IPS-18a (cell line): ENCODE data around the gene DISP2.

Source experiments
- H3K27ac ChIP-seq: one replicate; pipeline ENCODE4 v1.5.1; 2013; ENCODE audit warnings: low read length
- H3K27me3 ChIP-seq: one replicate; pipeline ENCODE4 v1.6.1; 2013; ENCODE audit warnings: mild to moderate bottlenecking, low read length; ENCODE audit not compliant: control insufficient read depth, insufficient read depth
- H3K36me3 ChIP-seq: one replicate; pipeline ENCODE4 v1.6.1; 2013; ENCODE audit warnings: low read depth, low read length; ENCODE audit not compliant: control insufficient read depth
- H3K4me1 ChIP-seq: one replicate; pipeline ENCODE4 v1.6.1; 2013; ENCODE audit warnings: low read depth, low read length; ENCODE audit not compliant: control insufficient read depth
- H3K4me3 ChIP-seq: one replicate; pipeline ENCODE4 v1.5.1; 2013; ENCODE audit warnings: low read length
- H3K9ac ChIP-seq: one replicate; pipeline ENCODE4 v1.6.1; 2013; ENCODE audit warnings: mild to moderate bottlenecking, low read length, moderate library complexity
- H3K9me3 ChIP-seq: one replicate; pipeline ENCODE4 v1.6.1; 2013; ENCODE audit warnings: low read depth, low read length; ENCODE audit not compliant: control insufficient read depth

DISP2 gene

DNA sequence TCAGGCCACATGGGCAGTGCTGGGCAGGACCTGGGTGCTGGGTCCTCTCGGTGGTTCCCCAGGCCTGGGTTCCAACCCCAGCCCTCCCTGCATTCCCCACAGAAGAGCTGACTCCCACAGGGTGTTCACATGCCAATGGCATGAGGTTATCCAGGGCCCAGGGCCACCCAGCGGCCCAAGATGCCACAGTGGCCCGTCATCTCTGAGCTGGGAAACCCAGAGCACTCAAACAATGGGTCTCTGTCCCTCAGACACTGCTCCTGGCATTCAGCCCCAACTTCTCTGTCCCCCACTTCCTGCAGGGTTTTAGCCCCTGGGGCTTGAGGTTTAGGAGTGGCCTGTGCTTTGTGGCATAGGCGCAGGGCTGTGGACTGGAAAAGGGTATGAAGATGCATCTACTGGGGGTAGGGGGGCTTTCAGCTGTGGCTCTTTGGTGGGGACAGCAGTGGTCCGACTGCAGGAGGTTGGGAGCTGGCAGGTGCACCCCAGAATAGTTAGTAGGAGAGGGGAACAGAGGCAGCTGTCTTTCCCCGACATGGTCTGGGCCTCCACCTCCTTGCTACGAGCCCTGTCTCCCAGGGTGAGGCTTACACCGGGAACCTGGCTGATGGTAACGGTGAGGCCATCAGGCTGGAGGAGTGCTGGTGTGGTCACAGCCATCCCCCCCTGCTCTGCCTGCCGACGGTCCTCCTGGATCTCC, 18.9 kb upstream of the DISP2 start:
- Histone ChIP-seq H3K27me3 (peaks cover 6% of the 10 kb centered on the region), H3K9ac (no peak overlapping the region), H3K4me3 (no peak overlapping the region), H3K36me3 (no peaks in the 10 kb centered on the region), H3K9me3 (no peaks in the 10 kb centered on the region), H3K27ac (no peak overlapping the region), H3K4me1 (no peaks in the 10 kb centered on the region)

DNA sequence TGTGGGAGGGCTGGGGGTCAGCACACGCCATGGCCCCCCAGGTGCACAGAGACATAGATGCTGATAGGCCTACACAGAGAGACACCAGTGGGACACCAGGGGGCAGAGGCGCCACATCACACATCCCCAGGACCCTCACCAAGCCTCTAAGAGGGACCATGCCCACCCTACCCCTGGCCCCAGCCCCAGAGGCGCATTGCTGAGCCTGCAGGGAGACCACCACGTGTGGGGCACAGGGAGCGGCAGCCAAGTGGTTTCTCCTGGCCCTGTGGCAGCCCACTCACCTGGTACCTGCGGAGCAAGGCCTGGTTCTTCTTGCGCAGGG, 18.4 kb upstream of the DISP2 start:
- Histone ChIP-seq H3K9me3 (no peaks in the 10 kb centered on the region), H3K27ac (no peak overlapping the region), H3K36me3 (no peaks in the 10 kb centered on the region), H3K4me1 (no peaks in the 10 kb centered on the region), H3K9ac (no peak overlapping the region), H3K27me3 (peaks cover 6% of the 10 kb centered on the region), H3K4me3 (no peak overlapping the region)

DNA sequence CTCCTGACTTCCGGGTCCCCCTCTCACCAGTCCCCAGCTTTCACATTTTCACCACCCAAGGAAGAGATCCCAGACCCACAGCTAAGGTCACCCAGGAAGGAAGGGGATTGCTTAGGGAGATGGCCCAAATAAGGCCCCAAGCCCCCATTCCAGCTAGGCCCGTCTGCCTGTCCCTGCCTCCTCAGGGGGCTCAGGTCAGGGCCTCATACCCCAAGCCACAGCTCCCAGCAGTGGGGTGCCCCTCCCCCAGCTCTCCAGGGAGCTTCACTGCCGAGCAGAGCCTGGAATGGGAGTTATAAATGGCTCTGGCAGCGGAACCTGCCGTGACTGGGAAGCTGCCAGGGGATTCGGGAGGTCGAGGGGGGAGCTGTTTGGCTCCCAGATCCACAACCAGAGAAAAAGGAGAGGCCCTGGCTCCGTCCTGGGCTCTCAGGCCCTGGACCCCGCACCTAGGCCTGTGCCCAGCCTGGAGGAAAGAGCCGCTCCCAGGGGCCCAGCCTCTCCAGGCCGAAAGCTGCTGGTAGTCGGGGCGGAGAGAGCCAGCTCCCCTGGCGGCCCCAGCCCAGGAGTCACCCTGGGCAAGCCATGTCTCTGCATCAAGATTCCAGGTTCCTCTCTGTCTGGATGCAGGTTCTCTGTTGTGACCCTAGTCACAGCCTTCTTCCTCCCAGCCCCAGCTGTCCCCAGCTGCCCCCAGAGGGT, 17.8 kb upstream of the DISP2 start:
- no peak overlapping the region for H3K4me3 ChIP-seq
- H3K4me1 ChIP-seq: no peaks in the 10 kb centered on the region
- H3K9me3 ChIP-seq: no peaks in the 10 kb centered on the region
- H3K27me3 ChIP-seq: peaks cover 6% of the 10 kb centered on the region
- H3K36me3 ChIP-seq: no peaks in the 10 kb centered on the region
- no peak overlapping the region for H3K9ac ChIP-seq
- no peak overlapping the region for H3K27ac ChIP-seq

DNA sequence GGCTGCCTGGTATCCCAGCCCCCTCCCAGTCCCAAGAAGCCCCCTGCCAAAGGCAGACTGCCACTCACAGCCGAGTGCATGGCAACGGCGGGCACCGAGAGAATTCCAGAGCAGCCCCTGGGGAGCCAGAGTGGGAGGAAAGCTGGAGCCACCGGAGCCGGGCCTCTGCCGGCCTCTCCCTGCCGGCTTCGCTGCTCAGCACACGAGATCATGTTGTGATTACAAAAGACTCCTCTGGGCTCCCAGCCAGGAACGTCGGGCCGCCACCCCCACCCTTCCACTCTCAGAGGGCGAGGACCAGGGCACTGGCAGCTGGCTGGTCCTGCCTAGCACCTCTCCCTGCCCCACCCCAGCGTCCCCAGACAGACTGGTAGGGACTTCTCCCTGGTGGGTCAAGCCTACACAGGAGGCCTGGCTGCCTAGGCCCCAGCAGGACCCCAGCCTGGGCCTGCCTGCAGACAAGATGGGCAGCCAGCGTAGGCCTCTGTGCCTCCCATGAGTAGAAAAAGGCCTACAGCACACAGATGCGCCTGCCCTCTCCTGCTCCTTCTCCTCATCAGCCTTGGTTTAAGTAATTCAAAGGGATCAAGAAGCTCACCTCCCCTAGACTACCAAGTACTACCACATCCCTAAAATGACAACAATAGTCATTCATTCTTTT, 17.1 kb upstream of the DISP2 start, which contains the start of gene CCDC9B:
CCDC9B (minus strand) TSS at position 200 of the 661 bp plus-strand sequence; CDS start at position 80, 120 bp downstream.
- Histone ChIP-seq H3K9ac (no peak within 1 kb of the TSS), H3K4me3 (no peak within 1 kb of the TSS), H3K27ac (no peak within 1 kb of the TSS), H3K27me3 (peaks cover 6% of the 10 kb centered on the region), H3K36me3 (no peaks in the 10 kb centered on the region), H3K9me3 (no peaks in the 10 kb centered on the region), H3K4me1 (no peaks in the 10 kb centered on the region)

DNA sequence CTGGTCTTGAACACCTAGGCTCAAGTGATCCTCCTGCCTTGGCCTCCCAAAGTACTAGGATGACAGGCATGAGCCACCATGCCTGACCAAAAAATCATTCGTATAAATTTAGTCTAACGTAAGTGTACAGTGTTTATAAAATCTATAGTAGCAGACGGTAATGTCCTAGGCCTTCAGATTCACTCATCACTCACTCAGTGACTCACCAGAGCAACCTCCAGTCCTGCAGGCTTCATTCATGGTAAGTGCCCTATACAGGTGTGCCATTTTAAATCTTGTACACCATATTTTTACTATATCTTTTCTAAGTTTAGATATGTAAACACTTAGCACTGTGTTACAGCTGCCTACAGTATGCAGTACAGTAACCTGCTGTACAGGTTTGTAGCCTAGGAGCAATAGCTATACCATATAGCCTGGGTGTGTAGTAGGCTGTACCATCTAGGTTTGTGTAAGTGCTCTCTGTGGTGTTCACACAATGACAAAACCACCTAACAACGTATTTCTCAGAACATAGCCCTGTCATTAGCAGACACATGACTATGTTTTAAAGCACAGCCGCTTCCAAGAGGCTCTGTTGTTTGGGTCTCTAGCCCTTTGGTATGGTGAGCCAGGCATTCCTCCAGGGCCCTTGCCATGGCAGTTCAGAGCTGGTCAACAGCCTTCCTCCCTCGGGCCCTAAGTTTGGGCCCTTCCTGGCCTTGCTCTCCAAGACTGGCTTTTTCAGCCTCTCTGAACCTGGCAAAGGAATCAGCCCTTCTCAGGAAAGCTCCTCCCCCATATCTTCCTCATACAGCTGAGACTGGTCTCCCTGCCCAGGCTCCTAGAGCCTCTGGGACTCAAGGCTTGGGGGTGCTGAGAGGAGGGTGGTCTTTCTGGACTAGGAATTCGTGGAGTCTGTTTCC, 15.4 kb upstream of the DISP2 start:
- H3K36me3 ChIP-seq: no peaks in the 10 kb centered on the region
- no peak overlapping the region for H3K4me3 ChIP-seq
- no peak overlapping the region for H3K27ac ChIP-seq
- H3K9me3 ChIP-seq: no peaks in the 10 kb centered on the region
- H3K27me3 ChIP-seq: no peaks in the 10 kb centered on the region
- H3K9ac ChIP-seq: no peak overlapping the region
- H3K4me1 ChIP-seq: no peaks in the 10 kb centered on the region

DNA sequence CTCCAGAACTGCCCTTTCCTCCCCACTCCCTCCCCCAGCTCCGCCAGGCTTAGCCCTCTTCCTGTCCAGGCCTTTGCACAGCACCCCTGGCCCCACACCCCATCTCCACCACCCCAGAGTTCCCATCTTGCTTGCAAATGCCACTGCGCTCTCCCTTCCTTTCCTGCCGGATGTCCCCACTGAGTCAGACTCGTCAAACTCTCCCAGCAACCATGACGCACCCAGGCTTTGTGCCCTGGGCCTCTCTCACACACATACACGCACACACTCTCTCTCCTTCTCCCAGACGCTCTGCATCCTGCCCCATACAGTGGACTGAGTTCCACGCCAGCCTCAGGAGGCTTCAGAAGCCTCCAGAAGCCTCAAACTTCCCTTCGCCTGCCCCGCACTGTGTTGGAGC, 14.5 kb upstream of the DISP2 start:
- Histone ChIP-seq H3K9ac (no peak overlapping the region), H3K4me3 (no peak overlapping the region), H3K4me1 (no peaks in the 10 kb centered on the region), H3K27ac (no peak overlapping the region), H3K9me3 (no peaks in the 10 kb centered on the region), H3K27me3 (no peaks in the 10 kb centered on the region), H3K36me3 (no peaks in the 10 kb centered on the region)

DNA sequence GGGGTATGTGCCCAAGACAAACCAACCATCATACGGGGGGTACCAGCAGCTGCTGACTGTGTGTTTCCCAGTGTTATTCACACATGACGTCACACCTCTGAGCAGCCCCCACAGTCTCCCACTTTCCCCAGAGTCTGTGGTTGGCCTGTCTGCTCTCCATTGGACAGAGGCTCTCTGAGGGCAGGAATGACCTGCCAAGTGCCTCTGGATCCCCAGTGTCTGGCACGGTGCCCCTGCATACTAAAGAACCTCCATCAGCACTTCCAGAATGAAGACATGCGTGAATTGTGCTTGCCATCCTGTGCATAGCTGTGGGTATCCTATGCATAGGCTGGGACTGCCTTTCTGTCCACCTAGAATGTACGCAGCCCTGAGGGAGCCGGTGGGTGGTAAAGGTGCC, 13.8 kb upstream of the DISP2 start:
- Histone ChIP-seq H3K9me3 (no peaks in the 10 kb centered on the region), H3K27me3 (no peaks in the 10 kb centered on the region), H3K4me3 (no peak overlapping the region), H3K9ac (no peak overlapping the region), H3K4me1 (no peaks in the 10 kb centered on the region), H3K27ac (no peak overlapping the region), H3K36me3 (no peaks in the 10 kb centered on the region)

DNA sequence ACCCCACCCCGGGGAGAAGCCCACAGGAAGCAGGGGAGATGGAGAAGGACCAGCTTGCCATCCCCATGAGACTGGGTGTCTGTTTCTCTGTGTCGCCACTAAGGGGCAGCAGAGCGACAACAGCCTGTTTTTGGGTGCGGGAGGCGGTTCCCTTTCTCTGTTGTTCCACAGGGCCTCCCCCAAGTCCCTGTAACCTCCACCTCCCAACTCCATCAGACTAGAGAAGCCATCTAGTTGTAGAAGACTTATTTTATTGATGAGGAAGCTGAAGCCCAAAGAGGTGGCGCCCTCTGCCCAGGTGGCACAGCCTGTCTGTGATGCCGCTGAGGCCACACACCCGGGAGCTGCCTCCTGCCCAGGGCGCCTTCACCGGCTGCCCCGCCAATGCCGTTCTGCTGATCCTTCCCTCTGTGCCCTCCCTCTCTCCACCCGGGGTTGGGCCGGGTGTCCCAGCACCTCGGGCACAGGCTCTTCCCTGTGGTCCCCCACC, 13.3 kb upstream of the DISP2 start:
- Histone ChIP-seq H3K9ac (no peak overlapping the region), H3K27me3 (no peaks in the 10 kb centered on the region), H3K36me3 (no peaks in the 10 kb centered on the region), H3K27ac (no peak overlapping the region), H3K4me3 (no peak overlapping the region), H3K4me1 (no peaks in the 10 kb centered on the region), H3K9me3 (no peaks in the 10 kb centered on the region)

DNA sequence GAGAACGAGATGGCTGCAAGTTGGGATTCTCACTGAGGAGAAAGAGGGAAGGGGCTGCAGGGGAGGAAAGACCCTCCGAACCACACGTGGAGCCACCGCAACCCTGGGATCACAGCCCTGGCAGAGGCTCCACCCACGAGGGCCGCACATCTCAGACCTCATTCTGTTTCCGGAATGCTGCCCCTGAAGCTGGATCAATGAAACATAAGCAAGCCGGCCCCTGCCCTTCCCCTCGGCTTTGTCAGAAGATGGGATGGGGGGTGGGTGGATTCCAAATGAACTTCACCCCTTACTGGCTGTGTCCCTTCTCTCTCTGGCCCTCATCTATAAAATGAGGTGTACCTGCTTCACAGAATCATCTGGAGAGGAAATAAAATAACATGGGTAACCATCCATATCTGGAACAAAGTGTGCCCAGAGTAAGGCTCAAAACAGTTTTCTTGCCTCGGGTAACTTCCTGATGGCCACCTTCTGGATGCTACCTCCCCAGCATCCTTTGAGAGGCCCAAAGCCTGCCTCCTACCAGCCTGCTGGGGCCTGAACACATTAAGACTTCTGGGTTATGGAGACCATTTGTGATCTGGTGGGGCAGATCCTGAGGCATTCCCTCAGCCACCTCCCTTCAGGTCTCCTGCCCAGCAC, 12.7 kb upstream of the DISP2 start:
- no peak overlapping the region for H3K27ac ChIP-seq
- H3K4me3 ChIP-seq: no peak overlapping the region
- no peaks in the 10 kb centered on the region for H3K4me1 ChIP-seq
- no peak overlapping the region for H3K9ac ChIP-seq
- H3K9me3 ChIP-seq: no peaks in the 10 kb centered on the region
- H3K27me3 ChIP-seq: no peaks in the 10 kb centered on the region
- H3K36me3 ChIP-seq: no peaks in the 10 kb centered on the region

DNA sequence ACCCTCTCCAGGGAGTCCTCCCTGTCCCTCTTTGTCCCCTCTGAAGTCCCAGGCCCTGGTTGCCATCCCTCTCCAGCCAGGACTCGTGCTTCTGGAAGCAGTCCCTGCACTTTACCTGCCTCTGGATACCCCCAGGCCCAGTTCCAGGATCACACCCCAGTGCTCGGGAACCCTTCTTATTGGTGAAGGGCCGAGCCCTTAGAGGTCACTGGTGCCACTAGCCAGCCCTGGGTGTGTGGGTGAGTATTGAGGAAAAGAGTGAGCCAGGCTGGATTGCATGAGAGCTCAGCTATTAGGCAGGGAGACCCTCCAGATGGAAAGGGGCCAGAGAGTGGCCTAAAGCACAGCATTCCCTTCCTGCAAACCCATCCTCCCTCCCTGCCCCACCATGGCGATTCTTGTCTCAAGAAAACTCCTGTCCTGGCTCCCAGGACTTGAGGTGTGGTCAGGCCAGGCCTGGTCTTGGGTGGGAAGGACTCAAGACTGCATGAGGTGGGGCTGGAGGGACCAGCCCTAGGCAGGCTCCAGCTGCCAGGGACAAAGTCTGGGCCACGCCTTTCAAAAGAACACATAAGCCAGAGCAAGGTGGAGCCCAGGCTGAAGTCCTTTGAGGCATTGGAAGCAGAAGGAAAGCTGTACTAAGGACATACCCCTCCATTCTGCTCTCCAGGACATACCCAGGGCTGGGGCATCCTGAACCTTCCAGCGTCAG, 12.0 kb upstream of the DISP2 start:
- Histone ChIP-seq H3K36me3 (no peaks in the 10 kb centered on the region), H3K4me3 (no peak overlapping the region), H3K27ac (no peak overlapping the region), H3K27me3 (no peaks in the 10 kb centered on the region), H3K9ac (no peak overlapping the region), H3K9me3 (no peaks in the 10 kb centered on the region), H3K4me1 (no peaks in the 10 kb centered on the region)
